ENCODE data around the gene TUBE1. TPM values are rescaled to one million over a fixed set of nuclear protein-coding genes. Genes with fewer than 3 reads are reported as not detected.

TUBE1 gene
- total and polyA plus RNA-seq, 10 donors: 8.8 to 35.1 (median 15.1) TPM

GRCh38 chr6:112122756-112123155, 35.5 kb upstream of the TUBE1 start:
- H3K27ac ChIP-seq: no peak overlapping the region
- no peaks in the 10 kb centered on the region for H3K4me1 ChIP-seq
- no peaks in the 10 kb centered on the region for H3K9me3 ChIP-seq
- TF ChIP-seq POLR2A (IDR thresholded peaks at IDR 0.05) (no peak), POLR2AphosphoS5 (IDR thresholded peaks at IDR 0.05) (no peak), CTCF (IDR thresholded peaks at IDR 0.05 in 8 of 11, conservative IDR thresholded peaks at IDR 0.05 in 3 of 11) (no peak)
- H3K36me3 ChIP-seq: no peaks in the 10 kb centered on the region
- WGBS, 5 donors: 56 to 64% (median 61%) methylated on average over 2 of the region's 2 CpGs
- DNase-seq: no peak
- no peaks in the 10 kb centered on the region for H3K27me3 ChIP-seq (replicated peaks in 1 of 7)
- intact Hi-C loops (cut with DNase I; ENCODE audit: low total_unique reads): no loop called here
- no peak overlapping the region for H3K4me3 ChIP-seq

GRCh38 chr6:112118034-112118433, 30.8 kb upstream of the TUBE1 start:
- no peak overlapping the region for H3K27ac ChIP-seq
- H3K4me3 ChIP-seq: no peak overlapping the region
- no peaks in the 10 kb centered on the region for H3K36me3 ChIP-seq
- intact Hi-C loops (cut with DNase I; ENCODE audit: low total_unique reads): no loop called here
- TF ChIP-seq POLR2A (IDR thresholded peaks at IDR 0.05): no peak
- TF ChIP-seq POLR2AphosphoS5 (IDR thresholded peaks at IDR 0.05): no peak
- no peak for TF ChIP-seq CTCF (IDR thresholded peaks at IDR 0.05 in 8 of 11, conservative IDR thresholded peaks at IDR 0.05 in 3 of 11)
- no peak for DNase-seq
- no peaks in the 10 kb centered on the region for H3K4me1 ChIP-seq
- H3K9me3 ChIP-seq: no peaks in the 10 kb centered on the region
- H3K27me3 ChIP-seq (replicated peaks in 1 of 7): no peaks in the 10 kb centered on the region

GRCh38 chr6:112117554-112117953, 30.3 kb upstream of the TUBE1 start:
- TF ChIP-seq CTCF (IDR thresholded peaks at IDR 0.05 in 8 of 11, conservative IDR thresholded peaks at IDR 0.05 in 3 of 11) (no peak), POLR2AphosphoS5 (IDR thresholded peaks at IDR 0.05) (no peak), POLR2A (IDR thresholded peaks at IDR 0.05) (no peak)
- no peak overlapping the region for H3K27ac ChIP-seq
- no peaks in the 10 kb centered on the region for H3K36me3 ChIP-seq

GRCh38 chr6:112116221-112116620, 28.9 kb upstream of the TUBE1 start:
- Histone ChIP-seq H3K27me3 (replicated peaks in 1 of 7) (no peaks in the 10 kb centered on the region), H3K9me3 (no peaks in the 10 kb centered on the region), H3K27ac (no peak overlapping the region), H3K4me3 (no peak overlapping the region), H3K4me1 (no peaks in the 10 kb centered on the region), H3K36me3 (no peaks in the 10 kb centered on the region)
- TF ChIP-seq POLR2A (IDR thresholded peaks at IDR 0.05) (no peak), CTCF (IDR thresholded peaks at IDR 0.05 in 8 of 11, conservative IDR thresholded peaks at IDR 0.05 in 3 of 11) (no peak), POLR2AphosphoS5 (IDR thresholded peaks at IDR 0.05) (no peak)
- DNase-seq: no peak
- intact Hi-C loops (cut with DNase I; ENCODE audit: low total_unique reads): no loop called here
- 81 to 96% (median 94%) methylated on average over 1 of the region's 1 CpG for WGBS, 5 donors

More at GRCh38 chr6:112117554-112117953, 30.3 kb upstream of the TUBE1 start:
- 35 to 65% (median 50%) methylated on average over 1 of the region's 1 CpG for WGBS, 5 donors
- intact Hi-C loops (cut with DNase I; ENCODE audit: low total_unique reads): no loop called here
- Histone ChIP-seq H3K9me3 (no peaks in the 10 kb centered on the region), H3K4me1 (no peaks in the 10 kb centered on the region), H3K4me3 (no peak overlapping the region), H3K27me3 (replicated peaks in 1 of 7) (no peaks in the 10 kb centered on the region)
- no peak for DNase-seq
